ENCODE results near the gene RPL35. TPM values are rescaled to one million over a fixed set of nuclear protein-coding genes. Genes with fewer than 3 reads are reported as not detected.

RPL35 gene
- polyA plus RNA-seq, 2 donors, result 3,603 to 5,640 TPM

- H3K4me3 ChIP-seq (ENCODE audit: low read depth in 1 of 2, low read length in 2 of 2), result no peak overlapping the region
- peaks cover 2 to 8% of the 10 kb centered on the region in 2 donors for H3K4me1 ChIP-seq (ENCODE audit: control insufficient read depth in 2 of 2, insufficient read depth in 2 of 2, low read length in 1 of 2)
- no peaks in the 10 kb centered on the region for H3K9me3 ChIP-seq (ENCODE audit: control insufficient read depth in 2 of 2, insufficient read depth in 1 of 2, low read depth in 1 of 2, low read length in 1 of 2)
- H3K27ac ChIP-seq (ENCODE audit: low read depth in 2 of 2, low read length in 1 of 2), result peak overlapping the region; percentile 90 to 99
- no peaks in the 10 kb centered on the region for H3K27me3 ChIP-seq (ENCODE audit: control insufficient read depth in 1 of 2, insufficient read depth in 2 of 2, low read length in 2 of 2)
- 36 to 41% methylated on average over 7 of the region's 7 CpGs for WGBS, 2 donors
- H3K36me3 ChIP-seq (ENCODE audit: control insufficient read depth in 2 of 2, insufficient read depth in 2 of 2, low read length in 1 of 2), result peaks cover 3 to 19% of the 10 kb centered on the region in 2 donors
Measured at GRCh38 chr9:124863371-124863871, 1.7 kb upstream of the RPL35 start.

- peaks cover 10 to 41% of the 10 kb centered on the region in 2 donors for H3K36me3 ChIP-seq (ENCODE audit: control insufficient read depth in 2 of 2, insufficient read depth in 2 of 2, low read length in 1 of 2)
- WGBS, 2 donors, result 6 to 7% methylated on average over 12 of the region's 12 CpGs
- peaks cover 2 to 6% of the 10 kb centered on the region in 2 donors for H3K4me1 ChIP-seq (ENCODE audit: control insufficient read depth in 2 of 2, insufficient read depth in 2 of 2, low read length in 1 of 2)
- H3K27me3 ChIP-seq (ENCODE audit: control insufficient read depth in 1 of 2, insufficient read depth in 2 of 2, low read length in 2 of 2), result no peaks in the 10 kb centered on the region
- H3K27ac ChIP-seq (ENCODE audit: low read depth in 2 of 2, low read length in 1 of 2), result peak overlapping the region; percentile 87 to 94
- H3K9me3 ChIP-seq (ENCODE audit: control insufficient read depth in 2 of 2, insufficient read depth in 1 of 2, low read depth in 1 of 2, low read length in 1 of 2), result no peaks in the 10 kb centered on the region
- peak overlapping the region; percentile 87 to 92 for H3K4me3 ChIP-seq (ENCODE audit: low read depth in 1 of 2, low read length in 2 of 2)
Measured at GRCh38 chr9:124860582-124861341, 995 bp downstream of the RPL35 start.

DNA sequence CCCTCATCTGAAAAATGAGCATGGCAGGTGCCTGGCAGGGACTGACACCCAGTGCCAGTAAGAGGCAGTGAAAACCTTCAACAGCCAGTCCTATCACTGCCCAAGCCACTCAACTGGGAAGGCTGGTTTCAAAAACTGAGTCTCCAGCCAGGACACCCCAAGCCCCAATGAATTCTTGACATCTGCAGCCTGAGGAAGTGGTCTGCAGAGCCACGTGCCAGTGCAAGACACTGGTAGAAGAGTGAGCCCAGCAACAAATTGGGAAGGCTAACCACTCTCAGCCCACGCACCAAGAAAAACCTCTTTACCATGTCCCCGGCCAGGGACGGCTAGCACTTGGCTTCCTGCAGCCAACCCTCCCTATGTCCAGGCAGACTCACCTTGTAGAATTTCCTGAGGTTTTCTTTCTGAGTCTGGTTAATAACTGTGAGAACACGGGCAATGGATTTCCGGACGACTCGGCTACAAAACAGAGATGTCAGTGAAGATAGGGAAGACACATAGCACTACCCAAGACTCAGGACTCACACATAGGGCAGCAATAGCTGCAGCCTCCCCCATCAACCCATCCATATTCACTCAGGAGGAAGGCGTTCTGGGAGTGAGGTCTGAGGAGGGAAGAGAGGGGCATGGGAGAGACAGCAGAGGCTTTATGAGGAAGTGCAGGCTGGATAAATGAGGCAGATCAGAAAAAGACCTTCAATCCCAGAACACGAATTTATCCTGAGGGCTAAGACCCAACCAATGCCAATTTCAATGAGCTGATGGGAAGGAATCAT is 1.8 kb downstream of the RPL35 start:
- peak overlapping the region; percentile 87 to 92 for H3K4me3 ChIP-seq (ENCODE audit: low read depth in 1 of 2, low read length in 2 of 2)
- H3K9me3 ChIP-seq (ENCODE audit: control insufficient read depth in 2 of 2, insufficient read depth in 1 of 2, low read depth in 1 of 2, low read length in 1 of 2), result no peaks in the 10 kb centered on the region
- peak overlapping the region in 1 of 2 donors; percentile 13 for H3K27ac ChIP-seq (ENCODE audit: low read depth in 2 of 2, low read length in 1 of 2)
- no peaks in the 10 kb centered on the region for H3K27me3 ChIP-seq (ENCODE audit: control insufficient read depth in 1 of 2, insufficient read depth in 2 of 2, low read length in 2 of 2)
- WGBS, 2 donors, result 39 to 44% methylated on average over 10 of the region's 10 CpGs
- H3K4me1 ChIP-seq (ENCODE audit: control insufficient read depth in 2 of 2, insufficient read depth in 2 of 2, low read length in 1 of 2), result peaks cover 2 to 6% of the 10 kb centered on the region in 2 donors
- H3K36me3 ChIP-seq (ENCODE audit: control insufficient read depth in 2 of 2, insufficient read depth in 2 of 2, low read length in 1 of 2), result peaks cover 10 to 43% of the 10 kb centered on the region in 2 donors

GRCh38 chr9:124858330-124859046 is 3.3 kb downstream of the RPL35 start:
- WGBS, 2 donors, result 64 to 71% methylated on average over 9 of the region's 9 CpGs
- no peaks in the 10 kb centered on the region for H3K27me3 ChIP-seq (ENCODE audit: control insufficient read depth in 1 of 2, insufficient read depth in 2 of 2, low read length in 2 of 2)
- no peaks in the 10 kb centered on the region for H3K9me3 ChIP-seq (ENCODE audit: control insufficient read depth in 2 of 2, insufficient read depth in 1 of 2, low read depth in 1 of 2, low read length in 1 of 2)
- peaks cover 2 to 4% of the 10 kb centered on the region in 2 donors for H3K4me1 ChIP-seq (ENCODE audit: control insufficient read depth in 2 of 2, insufficient read depth in 2 of 2, low read length in 1 of 2)
- H3K36me3 ChIP-seq (ENCODE audit: control insufficient read depth in 2 of 2, insufficient read depth in 2 of 2, low read length in 1 of 2), result peaks cover 10 to 43% of the 10 kb centered on the region in 2 donors
- no peak overlapping the region for H3K27ac ChIP-seq (ENCODE audit: low read depth in 2 of 2, low read length in 1 of 2)
- H3K4me3 ChIP-seq (ENCODE audit: low read depth in 1 of 2, low read length in 2 of 2), result no peak overlapping the region

GRCh38 chr9:124857533-124858162 is 4.1 kb downstream of the RPL35 start:
- H3K4me1 ChIP-seq (ENCODE audit: control insufficient read depth in 2 of 2, insufficient read depth in 2 of 2, low read length in 1 of 2), result peaks cover 4 to 7% of the 10 kb centered on the region in 2 donors
- peak overlapping the region in 1 of 2 donors; percentile 36 for H3K27ac ChIP-seq (ENCODE audit: low read depth in 2 of 2, low read length in 1 of 2)
- H3K27me3 ChIP-seq (ENCODE audit: control insufficient read depth in 1 of 2, insufficient read depth in 2 of 2, low read length in 2 of 2), result no peaks in the 10 kb centered on the region
- H3K36me3 ChIP-seq (ENCODE audit: control insufficient read depth in 2 of 2, insufficient read depth in 2 of 2, low read length in 1 of 2), result peaks cover 10 to 43% of the 10 kb centered on the region in 2 donors
- no peaks in the 10 kb centered on the region for H3K9me3 ChIP-seq (ENCODE audit: control insufficient read depth in 2 of 2, insufficient read depth in 1 of 2, low read depth in 1 of 2, low read length in 1 of 2)
- no peak overlapping the region for H3K4me3 ChIP-seq (ENCODE audit: low read depth in 1 of 2, low read length in 2 of 2)
- 77 to 84% methylated on average over 24 of the region's 24 CpGs for WGBS, 2 donors

- WGBS, 2 donors, result 58 to 61% methylated on average over 16 of the region's 16 CpGs
- Histone ChIP-seq H3K27me3 (ENCODE audit: control insufficient read depth in 1 of 2, insufficient read depth in 2 of 2, low read length in 2 of 2) (no peaks in the 10 kb centered on the region), H3K9me3 (ENCODE audit: control insufficient read depth in 2 of 2, insufficient read depth in 1 of 2, low read depth in 1 of 2, low read length in 1 of 2) (no peaks in the 10 kb centered on the region), H3K36me3 (ENCODE audit: control insufficient read depth in 2 of 2, insufficient read depth in 2 of 2, low read length in 1 of 2) (peaks cover 10 to 43% of the 10 kb centered on the region in 2 donors), H3K4me1 (ENCODE audit: control insufficient read depth in 2 of 2, insufficient read depth in 2 of 2, low read length in 1 of 2) (peaks cover 4 to 11% of the 10 kb centered on the region in 2 donors), H3K27ac (ENCODE audit: low read depth in 2 of 2, low read length in 1 of 2) (peak overlapping the region in 1 of 2 donors; percentile 62), H3K4me3 (ENCODE audit: low read depth in 1 of 2, low read length in 2 of 2) (no peak overlapping the region)
Measured at GRCh38 chr9:124855944-124856765, 5.6 kb downstream of the RPL35 start.

GRCh38 chr9:124855566-124855943 is 6.2 kb downstream of the RPL35 start:
- 75 to 77% methylated on average over 18 of the region's 18 CpGs for WGBS, 2 donors
- no peak overlapping the region for H3K27ac ChIP-seq (ENCODE audit: low read depth in 2 of 2, low read length in 1 of 2)
- H3K4me1 ChIP-seq (ENCODE audit: control insufficient read depth in 2 of 2, insufficient read depth in 2 of 2, low read length in 1 of 2), result peaks cover 4 to 11% of the 10 kb centered on the region in 2 donors
- peaks cover 10 to 43% of the 10 kb centered on the region in 2 donors for H3K36me3 ChIP-seq (ENCODE audit: control insufficient read depth in 2 of 2, insufficient read depth in 2 of 2, low read length in 1 of 2)
- H3K4me3 ChIP-seq (ENCODE audit: low read depth in 1 of 2, low read length in 2 of 2), result no peak overlapping the region
- no peaks in the 10 kb centered on the region for H3K27me3 ChIP-seq (ENCODE audit: control insufficient read depth in 1 of 2, insufficient read depth in 2 of 2, low read length in 2 of 2)
- no peaks in the 10 kb centered on the region for H3K9me3 ChIP-seq (ENCODE audit: control insufficient read depth in 2 of 2, insufficient read depth in 1 of 2, low read depth in 1 of 2, low read length in 1 of 2)

DNA sequence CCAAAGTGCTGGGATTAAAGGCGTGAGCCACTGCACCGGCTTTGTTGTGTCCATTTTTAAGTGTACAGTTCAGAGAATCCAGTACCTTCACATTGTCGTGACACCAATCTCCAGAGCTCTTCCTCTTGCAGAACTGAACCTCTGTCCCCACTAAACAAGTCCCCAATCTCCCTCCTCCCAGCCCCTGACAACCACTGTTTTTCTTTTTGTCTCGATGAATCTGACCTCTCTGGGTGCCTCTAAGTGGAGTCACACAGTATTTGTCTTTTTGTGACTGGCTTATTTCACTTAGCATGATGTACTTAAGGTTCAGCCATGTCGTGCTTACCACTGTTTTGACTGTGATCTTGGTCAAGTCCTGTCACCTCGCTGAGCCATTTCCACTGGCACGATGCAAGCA is 6.9 kb downstream of the RPL35 start:
- H3K27me3 ChIP-seq (ENCODE audit: control insufficient read depth in 1 of 2, insufficient read depth in 2 of 2, low read length in 2 of 2), result no peaks in the 10 kb centered on the region
- peaks cover 4 to 11% of the 10 kb centered on the region in 2 donors for H3K4me1 ChIP-seq (ENCODE audit: control insufficient read depth in 2 of 2, insufficient read depth in 2 of 2, low read length in 1 of 2)
- WGBS, 2 donors, result 59 to 60% methylated on average over 7 of the region's 7 CpGs
- H3K27ac ChIP-seq (ENCODE audit: low read depth in 2 of 2, low read length in 1 of 2), result no peak overlapping the region
- H3K4me3 ChIP-seq (ENCODE audit: low read depth in 1 of 2, low read length in 2 of 2), result no peak overlapping the region
- peaks cover 10 to 37% of the 10 kb centered on the region in 2 donors for H3K36me3 ChIP-seq (ENCODE audit: control insufficient read depth in 2 of 2, insufficient read depth in 2 of 2, low read length in 1 of 2)
- no peaks in the 10 kb centered on the region for H3K9me3 ChIP-seq (ENCODE audit: control insufficient read depth in 2 of 2, insufficient read depth in 1 of 2, low read depth in 1 of 2, low read length in 1 of 2)

All from esophagus (tissue), 2 donors.